Smooth muscle cell (in vitro differentiated cells): ENCODE results near the gene VGLL3. TPM values are rescaled to one million over a fixed set of nuclear protein-coding genes. Genes with fewer than 3 reads are reported as not detected.

Source experiments
- DNase-seq: peaks from one replicate; lab custom pipeline; 2025; ENCODE audit not compliant: unreplicated experiment; lab: John Stamatoyannopoulos, UW
- H2AFZ ChIP-seq: fragments of 200-600 bp; sonication (generic); 2 replicates; pipeline ENCODE4 v1.6.0; 2016; ENCODE audit warnings: antibody characterized with exemption, low read depth, mild to moderate bottlenecking
- H3F3A ChIP-seq: fragments of 200-600 bp; sonication (generic); 2 replicates; pipeline ENCODE4 v1.6.0; 2017; ENCODE audit warnings: antibody characterized with exemption, low read depth
- H3K27ac ChIP-seq: fragments of 200-600 bp; sonication (generic); 2 replicates; pipeline ENCODE4 v1.5.1; 2016; ENCODE audit warnings: low read depth, mild to moderate bottlenecking
- H3K27me3 ChIP-seq: fragments of 200-600 bp; sonication (generic); 2 replicates; pipeline ENCODE4 v1.6.1; 2016; ENCODE audit warnings: low read depth, mild to moderate bottlenecking
- H3K36me3 ChIP-seq: fragments of 200-600 bp; sonication (generic); 2 replicates; pipeline ENCODE4 v1.5.1; 2016; ENCODE audit warnings: low read depth
- H3K4me1 ChIP-seq: fragments of 200-600 bp; sonication (generic); 2 replicates; pipeline ENCODE4 v1.5.1; 2016; ENCODE audit warnings: low read depth
- H3K4me2 ChIP-seq: fragments of 200-600 bp; sonication (generic); 2 replicates; pipeline ENCODE4 v1.6.0; 2016; ENCODE audit warnings: mild to moderate bottlenecking
- H3K4me3 ChIP-seq: fragments of 200-600 bp; sonication (generic); 2 replicates; pipeline ENCODE4 v1.5.1; 2016; ENCODE audit warnings: mild to moderate bottlenecking
- H3K79me2 ChIP-seq: fragments of 200-600 bp; sonication (generic); 2 replicates; pipeline ENCODE4 v1.6.0; 2016; ENCODE audit warnings: low read depth, mild to moderate bottlenecking
- H3K9ac ChIP-seq: fragments of 200-600 bp; sonication (generic); 2 replicates; pipeline ENCODE4 v1.6.0; 2016; ENCODE audit warnings: low read depth
- H3K9me3 ChIP-seq: fragments of 200-600 bp; sonication (generic); replicated peaks from 2 replicates; pipeline ENCODE4 v1.5.1; 2016; ENCODE audit warnings: low read depth
- H4K20me1 ChIP-seq: fragments of 200-600 bp; sonication (generic); 2 replicates; pipeline ENCODE4 v1.6.0; 2016; ENCODE audit warnings: low read depth
- CTCF ChIP-seq: fragments of 200-600 bp; sonication (generic); IDR thresholded peaks from 2 replicates; pipeline ENCODE4 v1.5.1; 2017; ENCODE audit warnings: borderline replicate concordance, mild to moderate bottlenecking, antibody characterized with exemption; ENCODE audit not compliant: insufficient read depth, poor library complexity, severe bottlenecking
- WGBS: methylation state at CpG from one replicate; pipeline ENCODE4 v1.1.7; 2016; ENCODE audit warnings: low lambda C conversion rate; 5-methylcytosine and 5-hydroxymethylcytosine counted together
- polyA plus RNA-seq: library from polyadenylated mRNA; unstranded; fragments of >200 nt; fragmentation: Nextera tagmentation; extraction: Ambion mirVana; gene quantifications from 2 replicates; pipeline ENCODE4 v1.2.1, GENCODE V29; 2016
- total RNA-seq: library from RNA; depleted of rRNA; stranded (reverse); fragments of >200 nt; gene quantifications from 2 replicates; pipeline ENCODE4 v1.2.3, GENCODE V29; 2014

Gene VGLL3
- total and polyA plus RNA-seq, 2 experiments from 2014 or later: 11.4 to 54.1 TPM

DNA sequence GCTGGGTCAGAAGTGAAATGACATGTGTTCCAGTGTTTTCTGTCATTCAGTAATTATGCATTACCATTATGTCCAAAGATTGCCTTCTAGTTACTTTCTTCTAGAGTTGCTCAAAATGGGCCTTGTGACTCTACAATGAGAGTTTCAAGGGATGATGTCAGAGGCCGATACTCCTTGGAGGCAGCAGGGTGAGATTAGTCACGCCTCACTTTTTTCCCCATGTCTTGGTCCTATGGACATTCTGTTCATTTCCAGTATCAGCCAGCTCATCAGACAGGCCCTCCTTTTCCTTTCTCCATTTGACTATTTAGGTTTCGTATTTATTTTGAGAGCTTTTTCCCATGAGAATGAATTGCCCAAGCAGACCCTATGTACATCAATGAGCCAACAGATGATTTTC, 17.5 kb downstream of the VGLL3 start:
- Histone ChIP-seq H3K79me2 (peaks cover 9% of the 10 kb centered on the region), H3K4me2 (peak overlapping the region; percentile 31), H4K20me1 (peaks cover 32% of the 10 kb centered on the region), H2AFZ (no peak overlapping the region), H3K4me1 (peaks cover 4% of the 10 kb centered on the region), H3K27ac (peak overlapping the region; percentile 93), H3F3A (no peaks in the 10 kb centered on the region), H3K27me3 (no peaks in the 10 kb centered on the region), H3K9ac (peak overlapping the region; percentile 58), H3K36me3 (peaks cover 10% of the 10 kb centered on the region), H3K4me3 (no peak overlapping the region), H3K9me3 (no peaks in the 10 kb centered on the region)
- DNase-seq: no peak
- no peak for TF ChIP-seq CTCF
- WGBS: 67% methylated on average over 3 of the region's 3 CpGs

DNA sequence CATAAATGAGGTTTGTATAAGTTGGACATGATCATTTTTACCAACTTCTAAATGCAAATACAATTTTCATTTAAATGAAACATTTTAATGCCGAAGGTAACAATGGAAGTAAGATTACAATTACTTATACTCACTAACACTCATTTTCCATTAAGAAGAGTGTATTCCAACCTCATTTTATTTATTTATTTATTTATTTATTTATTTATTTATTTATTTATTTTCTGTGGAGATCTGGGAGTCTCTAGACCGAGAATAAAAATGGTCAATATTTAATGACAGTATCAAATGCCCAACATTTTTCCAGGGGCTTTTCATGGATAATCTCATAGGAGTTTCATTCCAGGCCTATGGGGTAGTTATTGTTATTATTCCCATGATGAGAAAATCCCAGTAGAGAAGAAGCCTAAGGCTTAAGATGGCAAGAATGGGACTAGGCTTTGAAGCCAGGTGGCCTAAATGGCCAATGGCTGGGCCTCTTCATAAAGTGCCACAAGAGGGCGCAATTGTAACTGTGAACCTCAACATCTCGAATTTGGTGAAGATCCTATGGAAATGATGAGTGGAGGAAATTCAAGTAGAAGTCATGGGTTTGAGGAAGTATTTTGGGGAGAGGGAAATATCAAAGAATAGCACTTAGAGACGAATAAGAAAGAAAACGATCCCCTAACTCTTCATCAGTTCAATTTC, 21.3 kb downstream of the VGLL3 start:
- DNase-seq: no peak
- no peak overlapping the region for H3K4me3 ChIP-seq
- WGBS: 59% methylated on average over 6 of the region's 6 CpGs
- H3K36me3 ChIP-seq: peaks cover 9% of the 10 kb centered on the region
- peaks cover 40% of the 10 kb centered on the region for H4K20me1 ChIP-seq
- H2AFZ ChIP-seq: no peak overlapping the region
- H3K9ac ChIP-seq: no peak overlapping the region
- H3K4me1 ChIP-seq: peaks cover 10% of the 10 kb centered on the region
- no peaks in the 10 kb centered on the region for H3K9me3 ChIP-seq
- no peaks in the 10 kb centered on the region for H3F3A ChIP-seq
- H3K4me2 ChIP-seq: no peak overlapping the region
- peak; percentile 82 for TF ChIP-seq CTCF
- H3K27ac ChIP-seq: no peak overlapping the region
- H3K79me2 ChIP-seq: peaks cover 5% of the 10 kb centered on the region
- H3K27me3 ChIP-seq: no peaks in the 10 kb centered on the region

DNA sequence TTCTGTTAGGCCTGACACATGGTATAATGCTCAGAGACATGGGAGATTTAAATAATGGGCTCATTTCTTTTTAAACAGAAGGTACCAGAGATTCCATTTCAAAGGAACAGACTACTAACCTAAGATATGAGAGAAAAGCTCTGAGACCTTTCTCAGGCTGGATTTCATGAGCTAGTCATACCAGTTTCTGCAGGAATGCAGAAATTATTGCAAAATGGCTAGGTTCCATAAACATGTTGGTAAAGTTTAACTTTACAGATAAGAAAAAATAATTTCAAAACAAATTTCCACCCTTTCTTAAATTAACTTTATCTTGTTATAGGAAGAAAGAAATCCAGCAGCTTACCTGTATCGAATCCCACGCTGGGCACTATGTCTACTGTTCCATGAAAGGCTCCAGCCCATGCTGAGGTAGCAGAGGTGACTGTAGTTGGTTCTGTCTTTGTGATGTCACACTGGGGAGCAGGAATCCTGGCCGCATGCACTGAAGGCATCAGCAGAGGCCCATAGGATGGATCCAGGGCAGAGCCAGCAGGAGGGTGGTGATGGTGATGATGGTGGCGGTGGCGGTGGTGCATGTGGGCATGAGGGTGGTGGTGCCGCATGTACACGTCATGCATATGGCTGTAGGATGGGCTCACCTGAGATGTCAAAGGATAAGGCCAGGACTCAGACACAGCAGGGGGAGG, 22.6 kb downstream of the VGLL3 start:
- Histone ChIP-seq H3K9ac (no peak overlapping the region), H3K27ac (peak overlapping the region; percentile 12)
- WGBS: 96% methylated on average over 7 of the region's 7 CpGs

More for the DNA sequence above, 22.6 kb downstream of the VGLL3 start:
- Histone ChIP-seq H3K4me3 (no peak overlapping the region), H2AFZ (no peak overlapping the region), H3K79me2 (peaks cover 4% of the 10 kb centered on the region), H3F3A (no peaks in the 10 kb centered on the region), H3K27me3 (no peaks in the 10 kb centered on the region), H3K36me3 (peaks cover 12% of the 10 kb centered on the region), H3K4me1 (peaks cover 9% of the 10 kb centered on the region), H3K9me3 (no peaks in the 10 kb centered on the region), H3K4me2 (no peak overlapping the region), H4K20me1 (peaks cover 48% of the 10 kb centered on the region)
- no peak for TF ChIP-seq CTCF
- no peak for DNase-seq
